Measurements from ENCODE around the gene NPHP1. TPM values are rescaled to one million over a fixed set of nuclear protein-coding genes. Genes with fewer than 3 reads are reported as not detected.
"Not testable (repeated sequence)": the region's sequence is repeated elsewhere in the genome, so short reads cannot be mapped to it uniquely, and the experiment has no call there.

The NPHP1 gene
- total and polyA plus RNA-seq, 4 donors: 0.33 to 0.88 (median 0.35) TPM

DNA sequence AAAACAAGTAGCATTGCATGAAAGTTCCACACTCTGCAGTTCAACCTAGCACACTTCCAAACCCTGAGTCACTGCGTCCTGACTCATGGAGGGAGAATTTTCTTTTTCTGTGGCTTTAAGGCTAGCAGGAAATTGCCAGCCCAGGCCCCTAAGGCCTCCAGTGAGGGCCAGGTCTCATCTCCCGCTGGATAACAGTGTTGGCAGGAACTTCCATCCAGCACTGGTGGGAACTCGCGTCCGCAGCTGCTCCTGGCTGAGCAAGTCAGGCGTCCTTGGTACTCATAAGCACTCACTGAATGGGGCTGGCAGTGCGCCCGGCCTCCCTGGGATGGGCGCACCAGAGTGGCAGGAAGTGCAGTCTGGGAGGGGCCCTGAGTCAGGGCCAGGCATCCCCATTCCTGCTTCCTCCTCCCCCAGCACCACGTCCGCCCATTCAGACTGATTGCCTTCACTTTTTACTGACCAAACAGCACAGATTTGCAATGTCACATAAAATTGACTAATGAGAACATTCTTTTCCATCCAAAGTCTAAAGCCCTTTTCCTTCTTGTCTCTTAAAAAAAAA lies 103.5 kb downstream of the NPHP1 start:
- DNase-seq (ENCODE audit: low spot score): peak; percentile 47
- no peak overlapping the region for H3K9ac ChIP-seq (ENCODE audit: low read depth in 1 of 2, low read length in 2 of 2)
- no peaks in the 10 kb centered on the region for H3K36me3 ChIP-seq (ENCODE audit: control insufficient read depth in 4 of 4, insufficient read depth in 3 of 4, low read depth in 1 of 4, low read length in 3 of 4)
- 53% methylated on average over 11 of the region's 11 CpGs for WGBS
- no peak for TF ChIP-seq YY1 (IDR thresholded peaks at IDR 0.05)
- peak; percentile 22 to 64 for TF ChIP-seq JUND (IDR thresholded peaks at IDR 0.05)
- TF ChIP-seq FOXA2 (IDR thresholded peaks at IDR 0.05): no peak
- TF ChIP-seq HNF4G (IDR thresholded peaks at IDR 0.05): no peak
- TF ChIP-seq SP1 (IDR thresholded peaks at IDR 0.05): peak; percentile 63
- TF ChIP-seq, protein P1, sequence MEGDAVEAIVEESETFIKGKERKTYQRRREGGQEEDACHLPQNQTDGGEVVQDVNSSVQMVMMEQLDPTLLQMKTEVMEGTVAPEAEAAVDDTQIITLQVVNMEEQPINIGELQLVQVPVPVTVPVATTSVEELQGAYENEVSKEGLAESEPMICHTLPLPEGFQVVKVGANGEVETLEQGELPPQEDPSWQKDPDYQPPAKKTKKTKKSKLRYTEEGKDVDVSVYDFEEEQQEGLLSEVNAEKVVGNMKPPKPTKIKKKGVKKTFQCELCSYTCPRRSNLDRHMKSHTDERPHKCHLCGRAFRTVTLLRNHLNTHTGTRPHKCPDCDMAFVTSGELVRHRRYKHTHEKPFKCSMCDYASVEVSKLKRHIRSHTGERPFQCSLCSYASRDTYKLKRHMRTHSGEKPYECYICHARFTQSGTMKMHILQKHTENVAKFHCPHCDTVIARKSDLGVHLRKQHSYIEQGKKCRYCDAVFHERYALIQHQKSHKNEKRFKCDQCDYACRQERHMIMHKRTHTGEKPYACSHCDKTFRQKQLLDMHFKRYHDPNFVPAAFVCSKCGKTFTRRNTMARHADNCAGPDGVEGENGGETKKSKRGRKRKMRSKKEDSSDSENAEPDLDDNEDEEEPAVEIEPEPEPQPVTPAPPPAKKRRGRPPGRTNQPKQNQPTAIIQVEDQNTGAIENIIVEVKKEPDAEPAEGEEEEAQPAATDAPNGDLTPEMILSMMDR (IDR thresholded peaks at IDR 0.05; ENCODE audit: low read depth, low read length, missing input control): no peak
- TF ChIP-seq NR2F2 (IDR thresholded peaks at IDR 0.05): peak; percentile 73
- TF ChIP-seq FOXA1 (IDR thresholded peaks at IDR 0.05): no peak
- peak in 1 of 2 donors; percentile 33 for TF ChIP-seq RAD21 (IDR thresholded peaks at IDR 0.05)
- no peak for TF ChIP-seq RXRA (IDR thresholded peaks at IDR 0.05)
- TF ChIP-seq ATF3 (IDR thresholded peaks at IDR 0.05): no peak
- TF ChIP-seq TAF1 (conservative IDR thresholded peaks at IDR 0.05): no peak
- TF ChIP-seq, protein P2, sequence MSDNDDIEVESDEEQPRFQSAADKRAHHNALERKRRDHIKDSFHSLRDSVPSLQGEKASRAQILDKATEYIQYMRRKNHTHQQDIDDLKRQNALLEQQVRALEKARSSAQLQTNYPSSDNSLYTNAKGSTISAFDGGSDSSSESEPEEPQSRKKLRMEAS (IDR thresholded peaks at IDR 0.05): no peak
- no peak for TF ChIP-seq HNF4A (conservative IDR thresholded peaks at IDR 0.05)
- no peak for TF ChIP-seq REST (IDR thresholded peaks at IDR 0.05)
- no peak overlapping the region for H3K4me3 ChIP-seq (ENCODE audit: low read depth in 1 of 3, low read length in 3 of 3)
- H3K27ac ChIP-seq (ENCODE audit: low read depth in 1 of 2, low read length in 2 of 2): peak overlapping the region; percentile 56 to 80
- no peaks in the 10 kb centered on the region for H3K9me3 ChIP-seq (ENCODE audit: control insufficient read depth in 4 of 4, low read length in 3 of 4)
- no peaks in the 10 kb centered on the region for H3K27me3 ChIP-seq (ENCODE audit: control insufficient read depth in 4 of 4, insufficient read depth in 4 of 4, low read length in 3 of 4)
- peaks cover 0 to 3% (median under 1%) of the 10 kb centered on the region in 4 donors for H3K4me1 ChIP-seq (ENCODE audit: control insufficient read depth in 4 of 4, insufficient read depth in 4 of 4, low read length in 3 of 4)

GRCh38 chr2:110100880-110101279 lies 103.9 kb downstream of the NPHP1 start:
- H3K4me3 ChIP-seq (ENCODE audit: low read depth in 1 of 3, low read length in 3 of 3); H3K4me1 ChIP-seq (ENCODE audit: control insufficient read depth in 4 of 4, insufficient read depth in 4 of 4, low read length in 3 of 4); H3K27me3 ChIP-seq (ENCODE audit: control insufficient read depth in 4 of 4, insufficient read depth in 4 of 4, low read length in 3 of 4); H3K9me3 ChIP-seq (ENCODE audit: control insufficient read depth in 4 of 4, low read length in 3 of 4); H3K36me3 ChIP-seq (ENCODE audit: control insufficient read depth in 4 of 4, insufficient read depth in 3 of 4, low read depth in 1 of 4, low read length in 3 of 4); H3K9ac ChIP-seq (ENCODE audit: low read depth in 1 of 2, low read length in 2 of 2): not testable (repeated sequence)
- DNase-seq (ENCODE audit: low spot score): peak; percentile 27
- 79% methylated on average over 4 of the region's 4 CpGs for WGBS
- H3K27ac ChIP-seq (ENCODE audit: low read depth in 1 of 2, low read length in 2 of 2): peak overlapping the region in 1 of 2 donors; percentile 55
